Activated T-helper 1 cell treated with anti-CD3 and anti-CD28 coated beads, Interleukin-2, amount 50 U/mL, for 16 hours (primary cell): ENCODE results near the gene MRPS6.
A peak's percentile ranks its signal among the peaks of the same experiment; 100 is the strongest.

Experiments used
- DNase-seq, 2 donors: peaks; one replicate each; pipeline ENCODE4 v3.0.0-alpha.2; 2020; ENCODE audit warnings: low read depth in 1 of 2, low spot score in 1 of 2

MRPS6 gene

GRCh38 chr21:34073032-34073748, at the start of gene MRPS6, which contains the start of gene SLC5A3:
Gene MRPS6, plus strand, starts transcription at chr21:34073578. Its CDS starts 123 bp downstream, at chr21:34073701.
Gene SLC5A3, plus strand, starts transcription at chr21:34073578. Its CDS starts 21,621 bp downstream, at chr21:34095199.
- DNase-seq, result peak; percentile 47 to 67

GRCh38 chr21:34023691-34024373, 49.5 kb upstream of the MRPS6 start:
- no peak for DNase-seq

GRCh38 chr21:34024374-34024693, 49.0 kb upstream of the MRPS6 start:
- DNase-seq, result no peak

GRCh38 chr21:34027721-34028461, 45.5 kb upstream of the MRPS6 start:
- no peak for DNase-seq

GRCh38 chr21:34029743-34030528, 43.4 kb upstream of the MRPS6 start:
- peak in 1 of 2 donors; percentile 31 for DNase-seq

- DNase-seq, result no peak
Observed at GRCh38 chr21:34031835-34032370, 41.5 kb upstream of the MRPS6 start.

GRCh38 chr21:34034369-34035014, 38.9 kb upstream of the MRPS6 start:
- no peak for DNase-seq

GRCh38 chr21:34035619-34036354, 37.6 kb upstream of the MRPS6 start:
- no peak for DNase-seq

GRCh38 chr21:34037009-34037795, 36.2 kb upstream of the MRPS6 start:
- no peak for DNase-seq

GRCh38 chr21:34039678-34040382, 33.5 kb upstream of the MRPS6 start:
- DNase-seq, result no peak

- no peak for DNase-seq
Observed at GRCh38 chr21:34042735-34043134, 30.6 kb upstream of the MRPS6 start.

GRCh38 chr21:34043333-34043732, 30.0 kb upstream of the MRPS6 start:
- no peak for DNase-seq

- no peak for DNase-seq
Observed at GRCh38 chr21:34046917-34047316, 26.5 kb upstream of the MRPS6 start.

GRCh38 chr21:34047835-34048234, 25.5 kb upstream of the MRPS6 start:
- DNase-seq, result no peak

GRCh38 chr21:34052171-34052570, 21.2 kb upstream of the MRPS6 start:
- DNase-seq, result no peak

GRCh38 chr21:34054259-34054658, 19.1 kb upstream of the MRPS6 start:
- DNase-seq, result no peak

GRCh38 chr21:34055615-34056014, 17.8 kb upstream of the MRPS6 start:
- DNase-seq, result no peak

- DNase-seq, result no peak
Observed at GRCh38 chr21:34061983-34062382, 11.4 kb upstream of the MRPS6 start.
